Measurements from ENCODE around the gene GBP4.

The GBP4 gene

DNA sequence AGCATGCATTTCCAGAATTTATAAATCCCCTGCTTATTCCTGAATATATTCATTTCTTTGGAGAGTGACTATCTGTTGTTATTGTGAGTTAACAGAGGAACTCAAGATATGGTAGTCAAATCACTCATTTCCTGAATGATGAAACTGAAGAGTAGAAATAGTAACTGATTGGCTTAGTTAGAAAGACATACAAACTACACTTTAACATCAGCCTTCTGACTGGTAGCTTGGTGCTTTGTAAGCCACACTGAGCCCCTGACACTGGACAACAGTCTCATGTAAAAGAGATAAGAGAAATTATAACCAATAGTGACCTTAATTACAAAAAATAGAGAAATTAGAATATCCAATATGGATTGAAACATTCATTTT is 27.7 kb downstream of the GBP4 start:
- DNase-seq (ENCODE audit: low read depth): no peak

DNA sequence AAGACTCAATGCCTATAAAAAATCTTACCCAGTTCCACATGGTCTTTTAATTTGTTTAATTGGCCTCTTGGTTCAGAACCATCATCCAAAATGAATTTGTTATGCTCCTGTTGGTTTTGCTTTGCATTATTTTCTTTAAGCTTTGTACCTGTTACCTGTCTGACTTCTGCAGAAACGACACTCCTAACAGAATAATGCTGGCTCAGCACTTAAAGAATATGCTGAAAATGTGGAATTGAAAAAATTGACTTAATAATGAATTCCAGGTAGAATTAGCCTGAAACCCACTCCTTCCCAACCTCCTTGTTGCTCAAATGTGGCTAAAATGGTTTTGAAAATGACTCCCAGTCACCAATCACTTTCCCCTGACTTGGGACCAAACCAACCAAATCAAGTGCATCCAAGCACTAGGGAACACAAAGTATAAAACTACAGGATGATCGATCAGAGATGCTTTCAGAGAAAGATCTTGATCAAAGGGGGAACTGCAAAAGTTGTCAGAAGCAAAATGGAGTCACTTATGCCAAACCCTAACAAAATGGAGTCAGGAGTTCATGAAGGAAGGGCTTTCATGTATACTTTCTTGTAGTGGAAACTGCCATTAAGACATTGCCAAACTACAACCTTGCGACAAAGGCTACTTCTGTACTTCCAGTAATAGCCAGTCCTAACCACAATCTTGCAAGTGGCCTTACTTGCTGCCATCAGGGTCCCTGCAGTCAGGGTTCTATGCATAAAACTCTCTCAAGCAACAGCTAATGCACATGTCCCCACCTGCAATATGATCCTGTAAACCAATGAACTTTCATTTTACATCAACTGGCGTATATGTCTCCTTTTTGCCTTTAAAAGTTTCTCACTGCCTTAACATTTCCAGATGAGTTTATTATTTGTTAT is 28.3 kb downstream of the GBP4 start:
- no peak for DNase-seq (ENCODE audit: low read depth)

DNA sequence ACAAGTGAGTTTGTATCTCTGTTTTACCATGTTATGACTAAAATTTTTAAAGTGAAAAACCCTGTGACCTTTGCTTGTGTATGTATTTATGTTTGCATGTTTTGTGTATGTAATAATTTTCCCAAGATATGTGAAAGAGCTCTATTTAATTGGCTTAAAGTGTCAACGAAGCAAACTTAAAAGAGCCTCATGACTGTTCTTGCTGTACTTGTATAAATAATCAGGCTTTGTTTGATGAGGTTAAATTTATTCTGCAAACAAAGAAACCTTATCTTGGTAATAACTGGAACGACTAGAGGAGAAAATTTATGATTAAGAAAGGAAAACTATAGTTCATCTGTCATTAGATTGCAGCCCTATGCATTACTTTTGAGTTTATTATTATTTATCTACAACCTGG is 29.6 kb downstream of the GBP4 start:
- DNase-seq (ENCODE audit: low read depth): no peak

DNA sequence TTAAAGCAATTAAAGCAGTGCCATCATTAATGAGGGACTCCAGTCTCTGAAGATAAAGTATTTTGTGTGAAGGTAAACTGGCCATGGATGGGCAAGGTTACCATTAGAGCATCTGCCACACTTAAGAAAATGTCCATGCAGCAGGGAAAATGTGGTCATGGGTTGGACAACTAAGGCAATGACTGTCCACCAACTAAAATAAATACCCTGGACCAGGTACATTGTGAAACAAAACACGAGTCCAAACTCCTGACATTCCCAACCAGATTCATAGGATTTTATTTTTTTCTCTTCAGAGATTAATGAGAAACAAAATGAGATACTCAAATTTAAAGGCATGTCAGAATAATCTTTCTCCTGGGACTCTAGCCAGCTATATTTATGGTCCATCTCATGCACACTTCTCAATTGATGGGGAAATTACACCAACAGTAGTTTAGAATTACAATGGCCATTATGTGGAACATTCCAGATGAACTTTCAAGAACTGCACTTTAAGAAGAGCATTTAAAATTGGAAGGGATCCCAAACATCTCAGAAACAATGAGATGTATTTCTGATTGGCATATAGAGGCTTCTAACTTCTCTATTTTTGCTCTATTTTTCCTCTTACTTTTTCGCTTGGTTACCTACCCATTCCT is 31.0 kb downstream of the GBP4 start:
- no peak for DNase-seq (ENCODE audit: low read depth)

DNA sequence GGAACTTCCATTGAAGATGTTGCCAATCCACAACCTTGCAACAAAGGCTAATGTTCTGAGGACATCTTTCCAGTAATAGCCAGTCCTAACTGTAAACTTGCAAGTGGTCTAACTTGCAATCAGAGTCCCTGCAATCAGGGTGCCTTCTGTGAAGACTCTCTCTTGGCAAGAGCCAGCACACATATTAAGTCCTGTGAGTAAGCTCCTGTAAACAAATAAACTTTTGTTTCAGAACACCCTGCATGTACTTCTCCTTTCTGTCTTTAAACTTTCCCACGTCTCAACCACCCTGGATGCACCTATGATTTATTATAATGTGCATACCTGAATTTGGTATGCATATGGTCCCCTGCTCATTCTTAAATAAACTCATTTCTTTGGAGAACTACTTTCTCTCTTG is 32.0 kb downstream of the GBP4 start:
- DNase-seq (ENCODE audit: low read depth): peak; percentile 9

DNA sequence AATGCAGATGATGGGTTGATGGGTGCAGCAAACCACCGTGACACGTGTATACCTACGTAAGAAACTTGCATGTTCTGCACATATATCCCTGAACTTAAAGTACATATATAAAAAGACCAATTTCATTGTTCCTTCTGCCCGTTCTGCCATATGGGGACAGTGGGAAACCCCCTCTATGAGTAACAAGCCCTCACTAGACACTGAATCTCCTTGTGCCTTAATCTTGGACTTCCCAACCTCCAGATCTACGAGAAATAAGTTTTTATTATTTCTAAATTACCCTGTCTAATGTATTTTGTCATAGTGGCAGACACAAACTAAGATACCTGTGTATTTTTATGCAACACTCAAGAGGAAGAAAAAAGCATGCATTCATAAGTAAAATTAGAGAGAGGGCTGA is 32.9 kb downstream of the GBP4 start:
- DNase-seq (ENCODE audit: low read depth): no peak

DNA sequence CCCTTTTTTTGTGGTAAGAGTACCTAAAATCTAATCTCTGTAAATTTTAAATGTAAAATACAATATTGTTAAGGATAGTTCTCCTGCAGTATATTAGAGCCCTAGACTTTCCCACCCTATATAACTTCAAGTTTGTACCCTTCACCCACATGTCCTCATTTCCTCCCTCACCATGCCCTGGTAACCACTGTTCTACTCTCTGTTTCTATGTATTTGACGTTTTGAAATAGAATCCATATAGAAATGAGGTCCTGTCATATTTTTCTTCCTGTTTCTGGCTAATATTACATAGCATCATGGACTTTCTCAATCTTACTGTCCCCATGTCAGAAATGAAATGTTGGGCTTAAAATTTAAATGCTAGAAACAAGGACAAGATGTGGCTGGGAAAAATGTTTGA is 47.7 kb downstream of the GBP4 start:
- no peak for DNase-seq (ENCODE audit: low read depth)

DNA sequence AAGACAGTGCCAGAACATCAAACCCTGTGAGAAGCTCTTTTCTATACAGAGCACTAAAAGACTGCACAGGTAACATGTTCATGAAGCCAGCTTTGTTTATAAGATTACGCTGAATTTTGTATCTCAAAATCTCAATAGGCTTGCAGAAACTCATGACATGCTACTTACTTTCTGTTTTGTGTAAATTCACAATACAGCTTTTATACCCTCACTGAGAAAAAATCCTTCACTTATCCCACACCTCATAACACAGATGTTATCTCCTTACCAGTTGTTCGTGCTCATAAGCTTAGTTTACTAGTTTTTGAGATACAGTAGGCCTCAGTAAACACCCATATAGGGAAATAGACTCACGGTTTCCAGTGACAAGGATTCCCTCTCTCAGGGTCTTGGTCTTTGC is 48.8 kb downstream of the GBP4 start:
- DNase-seq (ENCODE audit: low read depth): no peak

DNA sequence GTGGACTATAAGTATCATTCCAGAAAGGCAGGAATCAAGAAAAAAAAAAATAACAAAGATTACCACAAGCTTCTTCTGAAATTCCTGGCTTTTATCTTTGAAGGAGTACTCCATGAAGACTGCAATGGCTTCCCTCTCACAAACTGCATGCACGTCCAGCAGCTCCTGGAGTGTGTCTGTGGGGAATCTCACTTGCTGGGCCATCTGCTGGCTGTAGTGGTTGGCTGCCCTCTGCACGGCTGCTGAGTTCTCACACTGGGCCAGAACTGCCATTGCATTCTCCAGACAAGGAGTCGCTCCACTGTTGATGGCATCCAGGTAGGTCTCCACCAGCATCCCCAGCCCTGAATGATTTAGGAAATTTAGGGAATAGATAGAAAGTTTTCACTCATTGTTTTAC is 49.5 kb downstream of the GBP4 start:
- DNase-seq (ENCODE audit: low read depth): peak; percentile 26

DNA sequence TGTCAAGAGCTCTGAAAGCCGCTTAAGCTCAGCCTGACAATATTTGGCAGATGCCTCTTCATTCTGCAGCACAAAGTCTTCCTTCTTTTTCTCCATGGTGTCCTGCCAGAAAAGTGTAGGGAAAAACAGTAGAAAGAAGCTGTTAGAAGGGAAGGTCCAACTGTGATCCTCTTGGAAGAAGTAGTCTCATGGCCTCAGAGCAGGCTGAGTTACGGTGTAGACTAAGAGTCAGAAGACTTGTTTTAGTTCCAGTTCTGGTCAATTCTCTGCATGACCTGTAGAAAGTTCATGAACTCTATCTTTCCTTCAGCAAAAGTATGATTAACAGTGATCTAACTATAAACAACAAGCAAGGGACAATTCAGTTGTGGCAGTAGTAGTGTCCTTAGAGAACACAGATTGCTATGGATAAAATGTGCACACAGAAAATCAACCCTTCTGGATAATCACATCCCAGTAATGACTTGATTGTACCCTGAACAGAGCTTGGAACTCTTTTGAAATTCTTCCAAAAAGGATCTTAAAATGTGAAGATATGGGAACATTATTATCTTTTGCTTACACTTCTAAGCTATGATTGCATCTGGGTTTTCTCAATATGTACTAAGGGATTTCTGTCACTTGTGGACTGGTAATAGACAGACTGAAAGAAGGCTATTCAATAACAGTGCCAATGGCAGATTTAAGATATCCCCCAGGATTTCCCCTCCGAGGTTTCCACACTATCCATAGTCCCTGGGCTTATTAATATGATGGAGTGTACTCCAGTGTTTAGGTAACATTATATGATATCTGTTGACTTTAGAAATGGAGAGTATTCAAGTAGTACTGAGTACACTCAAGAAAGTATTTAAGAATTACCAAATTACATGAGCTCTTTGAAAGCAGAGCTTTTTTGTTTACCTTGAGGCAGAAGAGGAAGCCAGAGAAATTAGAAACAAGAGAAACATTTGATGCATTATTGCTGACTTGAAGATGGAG is 50.8 kb downstream of the GBP4 start:
- DNase-seq (ENCODE audit: low read depth): no peak

DNA sequence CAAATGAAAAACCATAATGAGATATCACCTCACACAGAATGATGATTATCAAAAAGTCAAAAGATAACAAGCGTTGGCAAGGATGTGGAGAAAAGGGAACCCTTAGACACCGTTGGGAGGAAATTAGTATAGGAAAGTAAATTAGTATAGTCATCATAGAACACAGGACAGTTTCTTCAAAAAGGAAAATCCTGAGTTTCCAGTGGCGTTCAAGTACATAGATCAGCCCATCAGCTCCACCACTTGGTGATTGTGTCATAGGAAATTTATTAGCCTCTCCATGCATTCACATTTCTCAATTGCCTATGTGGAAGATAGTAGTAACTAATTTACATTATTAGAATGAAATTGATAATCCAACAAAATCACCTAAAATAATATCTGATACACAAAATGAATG is 52.0 kb downstream of the GBP4 start:
- no peak for DNase-seq (ENCODE audit: low read depth)

DNA sequence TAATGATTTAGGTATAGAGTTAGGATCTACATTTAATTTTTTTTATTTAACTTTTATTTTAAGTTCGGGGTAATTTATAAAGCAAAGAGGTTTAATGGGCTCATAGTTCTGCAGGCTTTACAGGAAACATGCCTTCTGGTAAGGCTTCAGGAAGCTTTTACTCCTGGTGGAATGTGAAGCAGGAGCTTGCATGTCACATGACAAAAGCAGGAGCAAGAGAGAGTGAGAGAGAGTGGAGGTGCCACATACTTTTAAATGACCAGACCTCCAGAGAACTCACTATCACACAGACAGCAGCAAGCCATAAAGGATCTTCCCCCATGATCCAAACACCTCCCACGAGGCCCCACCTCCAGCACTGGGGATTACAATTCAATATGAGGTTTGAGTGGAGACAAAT is 55.3 kb downstream of the GBP4 start:
- no peak for DNase-seq (ENCODE audit: low read depth)

DNA sequence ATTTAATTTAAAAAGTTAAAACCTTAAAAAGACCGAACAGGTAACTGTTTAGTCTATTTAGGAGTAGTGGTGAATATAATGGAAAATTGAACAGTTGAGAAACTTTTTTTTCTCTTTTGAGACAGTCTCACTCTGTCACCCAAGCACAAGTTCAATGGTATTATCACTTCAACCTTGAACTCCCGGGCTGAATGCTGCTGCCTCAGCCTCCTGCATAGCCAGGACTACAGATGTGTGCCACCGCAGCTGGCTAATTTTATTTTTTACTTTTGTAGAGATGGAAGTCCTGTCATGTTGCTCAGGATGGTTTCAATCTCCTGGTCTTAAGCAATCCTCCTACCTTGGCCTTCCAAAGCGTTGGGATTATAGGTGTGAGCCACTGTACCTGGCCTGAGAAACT is 56.6 kb downstream of the GBP4 start:
- no peak for DNase-seq (ENCODE audit: low read depth)

DNA sequence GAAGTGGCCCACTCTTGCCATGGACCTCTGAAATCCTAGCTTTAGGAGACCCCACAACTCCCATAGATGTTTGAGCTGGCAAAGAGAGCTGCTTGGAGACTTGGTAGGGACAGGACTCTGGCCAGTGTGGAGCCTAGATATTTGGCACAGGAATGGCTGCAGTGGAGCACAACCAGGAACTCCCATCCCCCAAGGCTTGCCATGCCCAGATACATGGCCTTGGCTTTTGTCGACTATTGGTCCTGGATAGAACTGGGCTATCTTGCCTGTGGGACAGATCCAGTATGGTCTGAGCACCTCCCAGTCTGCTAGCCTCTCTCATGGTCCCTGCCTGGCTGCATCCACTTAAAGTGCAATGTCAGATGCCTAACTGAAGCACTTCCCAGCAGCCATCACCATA is 65.0 kb downstream of the GBP4 start:
- DNase-seq (ENCODE audit: low read depth): no peak
